ENCODE results near the gene NTRK2.

- TF ChIP-seq POLR2A (IDR thresholded peaks at IDR 0.05; ENCODE audit: borderline replicate concordance, extremely low read depth, insufficient read depth, insufficient read length) (no peak), RAD21 (IDR thresholded peaks at IDR 0.05; ENCODE audit: low read depth) (no peak)
Observed at GRCh38 chr9:84731696-84732095, 62.2 kb downstream of the NTRK2 start.

Data from HCT116 (cell line).